WERI-Rb-1 (cell line): ENCODE measurements around the gene KHSRP.
"Not testable (repeated sequence)": the region's sequence is repeated elsewhere in the genome, so short reads cannot be mapped to it uniquely, and the experiment has no call there.

Source experiments
- DNase-seq: peaks from one replicate; pipeline ENCODE4 v3.0.0-alpha.2; 2020
- H3K27ac ChIP-seq: fragments of 250-450 bp; sonication (Bioruptor Pico); 2 replicates; pipeline ENCODE4 v1.5.1; 2020; ENCODE audit warnings: mild to moderate bottlenecking, moderate library complexity
- H3K27me3 ChIP-seq: fragments of 250-450 bp; sonication (Bioruptor Pico); 2 replicates; pipeline ENCODE4 v1.5.1; 2021; ENCODE audit warnings: mild to moderate bottlenecking, low read depth, moderate library complexity; ENCODE audit not compliant: insufficient read depth, severe bottlenecking
- H3K36me3 ChIP-seq: fragments of 250-450 bp; sonication (Bioruptor Pico); 2 replicates; pipeline ENCODE4 v1.5.1; 2020; ENCODE audit warnings: mild to moderate bottlenecking, moderate library complexity
- H3K4me3 ChIP-seq: 2 replicates; pipeline ENCODE4 v1.5.1; 2011; ENCODE audit warnings: low read depth, mild to moderate bottlenecking, control low read depth, low read length
- H3K9me3 ChIP-seq: fragments of 250-450 bp; sonication (Bioruptor Pico); 2 replicates; pipeline ENCODE4 v1.5.1; 2021; ENCODE audit warnings: mild to moderate bottlenecking, moderate library complexity; ENCODE audit not compliant: severe bottlenecking
- CTCF ChIP-seq: IDR thresholded peaks from 2 replicates; pipeline ENCODE4 v1.5.1; 2011; ENCODE audit warnings: low read depth, mild to moderate bottlenecking, control low read depth, inconsistent platforms, low read length

The KHSRP gene

GRCh38 chr19:6433663-6434062 is 9.1 kb upstream of the KHSRP start, which contains the start of gene SLC25A41:
TSS of gene SLC25A41 (minus strand) at chr19:6433763. CDS start at chr19:6433693, 70 bp downstream.
- no peaks in the 10 kb centered on the region for H3K36me3 ChIP-seq
- H3K4me3 ChIP-seq = no peak within 1 kb of the TSS
- no peak for TF ChIP-seq CTCF
- no peak within 1 kb of the TSS for H3K27ac ChIP-seq
- H3K9me3 ChIP-seq = no peaks in the 10 kb centered on the region
- no peak for DNase-seq
- no peaks in the 10 kb centered on the region for H3K27me3 ChIP-seq

GRCh38 chr19:6433165-6433564 is 8.6 kb upstream of the KHSRP start:
- no peak overlapping the region for H3K4me3 ChIP-seq

GRCh38 chr19:6431891-6432290 is 7.3 kb upstream of the KHSRP start:
- Histone ChIP-seq H3K27ac (no peak overlapping the region), H3K36me3 (no peaks in the 10 kb centered on the region), H3K27me3 (no peaks in the 10 kb centered on the region), H3K4me3 (no peak overlapping the region), H3K9me3 (no peaks in the 10 kb centered on the region)
- no peak for TF ChIP-seq CTCF
- no peak for DNase-seq

More at GRCh38 chr19:6433165-6433564, 8.6 kb upstream of the KHSRP start:
- DNase-seq = no peak
- TF ChIP-seq CTCF = 0 out of 2 replicates have a peak, but pooled peaks have one; percentile 4
- H3K36me3 ChIP-seq = no peaks in the 10 kb centered on the region
- H3K9me3 ChIP-seq = no peaks in the 10 kb centered on the region
- H3K27me3 ChIP-seq = no peaks in the 10 kb centered on the region
- H3K27ac ChIP-seq = no peak overlapping the region

GRCh38 chr19:6429419-6430221 is 5.0 kb upstream of the KHSRP start:
- peaks cover 5% of the 10 kb centered on the region for H3K9me3 ChIP-seq
- DNase-seq = no peak
- H3K27me3 ChIP-seq = no peaks in the 10 kb centered on the region
- TF ChIP-seq CTCF = no peak
- no peak overlapping the region for H3K27ac ChIP-seq
- H3K4me3 ChIP-seq = no peak overlapping the region
- H3K36me3 ChIP-seq = no peaks in the 10 kb centered on the region

GRCh38 chr19:6428692-6429418 is 4.2 kb upstream of the KHSRP start:
- not testable (repeated sequence) for DNase-seq, H3K4me3 ChIP-seq, H3K27ac ChIP-seq, H3K27me3 ChIP-seq, H3K9me3 ChIP-seq, H3K36me3 ChIP-seq

GRCh38 chr19:6427131-6427530 is 2.5 kb upstream of the KHSRP start:
- H3K27ac ChIP-seq = no peak overlapping the region
- H3K9me3 ChIP-seq = peaks cover 5% of the 10 kb centered on the region
- H3K36me3 ChIP-seq = peaks cover 15% of the 10 kb centered on the region
- no peak overlapping the region for H3K4me3 ChIP-seq
- TF ChIP-seq CTCF = no peak
- no peaks in the 10 kb centered on the region for H3K27me3 ChIP-seq
- DNase-seq = no peak
